Vein endothelial cell (primary cell): Measurements from ENCODE around the gene HAVCR1. TPM values are rescaled to one million over a fixed set of nuclear protein-coding genes. Genes with fewer than 3 reads are reported as not detected.

Experiments
- total RNA-seq: library from RNA; depleted of rRNA; stranded (reverse); fragments of >200 nt; gene quantifications from 2 replicates; pipeline ENCODE4 v1.2.3, GENCODE V29; 2012

The HAVCR1 gene
- total RNA-seq = not detected in 2 replicates

GRCh38 chr5:157059093-157059539, at the start of gene HAVCR1:
Gene HAVCR1, minus strand, starts transcription at chr5:157059116. Its CDS starts 1,173 bp downstream, at chr5:157057943.

Other genes starting within 250 kb of the HAVCR1 start
- 0.33 TPM in 1 of 2 replicates, not detected in the other for gene PPP1R2B, start 208.8 kb downstream of the HAVCR1 start, total RNA-seq
- gene TIMD4, start 95.9 kb downstream of the HAVCR1 start, total RNA-seq = not detected in 2 replicates
- under 0.01 and 0.67 TPM in 2 replicates for gene HAVCR2, start 49.9 kb upstream of the HAVCR1 start, total RNA-seq
- 8.2 and 10.3 TPM in 2 replicates for gene MED7, start 83.7 kb upstream of the HAVCR1 start, total RNA-seq
- not detected in 2 replicates for gene GARIN3, start 107.1 kb upstream of the HAVCR1 start, total RNA-seq
- not detected in 2 replicates for gene ITK, start 121.7 kb upstream of the HAVCR1 start, total RNA-seq
- 21.6 and 29.7 TPM in 2 replicates for gene CYFIP2, start 207.0 kb upstream of the HAVCR1 start, total RNA-seq